HG03342 (cell line): ENCODE data around the gene LRRC37A.
"Not testable (repeated sequence)": the region's sequence is repeated elsewhere in the genome, so short reads cannot be mapped to it uniquely, and the experiment has no call there.

ENCODE experiments used
- ATAC-seq: cut with Tn5 transposase; IDR thresholded peaks from one replicate; pipeline ENCODE4 v1.9.1; 2021; ENCODE audit warnings: mild to moderate bottlenecking, moderate library complexity; ENCODE audit not compliant: unreplicated experiment

Gene LRRC37A

GRCh38 chr17:46294831-46295230, at the start of gene LRRC37A:
Gene LRRC37A, plus strand, starts transcription at chr17:46295131. Its CDS starts 3 bp downstream, at chr17:46295134.
- ATAC-seq: not testable (repeated sequence)

DNA sequence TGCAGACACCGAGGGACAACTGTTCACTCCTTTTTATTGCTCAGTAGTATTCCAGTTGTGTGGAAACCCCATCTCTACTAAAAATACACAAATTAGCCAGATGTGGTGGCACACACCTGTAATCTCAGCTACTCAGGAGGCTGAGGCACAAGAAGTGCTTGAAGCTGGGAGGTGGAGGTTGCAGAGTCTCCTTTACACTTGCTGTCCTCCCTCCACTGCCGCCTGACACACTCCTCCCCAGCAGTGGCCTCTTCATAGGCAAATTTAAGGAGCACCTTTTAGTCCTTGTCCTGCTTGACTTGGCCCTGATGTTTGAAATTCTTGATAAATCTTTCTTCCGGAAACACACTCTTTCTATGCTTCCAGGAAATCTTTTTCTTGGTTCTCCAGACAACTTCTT, 45.8 kb upstream of the LRRC37A start:
- ATAC-seq: not testable (repeated sequence)

DNA sequence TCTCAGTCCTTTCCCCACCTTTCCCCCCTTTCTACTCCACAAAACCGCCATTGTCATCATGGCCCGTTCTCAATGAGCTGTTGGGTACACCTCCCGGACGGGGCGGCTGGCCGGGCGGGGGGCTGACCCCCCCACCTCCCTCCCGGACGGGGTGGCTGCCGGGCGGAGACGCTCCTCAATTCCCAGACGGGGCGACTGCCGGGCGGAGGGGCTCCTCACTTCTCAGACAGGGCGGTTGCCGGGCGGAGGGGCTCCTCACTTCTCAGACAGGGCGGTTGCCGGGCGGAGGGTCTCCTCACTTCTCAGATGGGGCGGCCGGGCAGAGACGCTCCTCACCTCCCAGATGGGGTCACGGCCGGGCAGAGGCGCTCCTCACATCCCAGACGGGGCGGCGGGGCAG, 42.1 kb upstream of the LRRC37A start:
- ATAC-seq: not testable (repeated sequence)

- ATAC-seq: not testable (repeated sequence)
Observed at GRCh38 chr17:46253722-46254121, 41.2 kb upstream of the LRRC37A start.

DNA sequence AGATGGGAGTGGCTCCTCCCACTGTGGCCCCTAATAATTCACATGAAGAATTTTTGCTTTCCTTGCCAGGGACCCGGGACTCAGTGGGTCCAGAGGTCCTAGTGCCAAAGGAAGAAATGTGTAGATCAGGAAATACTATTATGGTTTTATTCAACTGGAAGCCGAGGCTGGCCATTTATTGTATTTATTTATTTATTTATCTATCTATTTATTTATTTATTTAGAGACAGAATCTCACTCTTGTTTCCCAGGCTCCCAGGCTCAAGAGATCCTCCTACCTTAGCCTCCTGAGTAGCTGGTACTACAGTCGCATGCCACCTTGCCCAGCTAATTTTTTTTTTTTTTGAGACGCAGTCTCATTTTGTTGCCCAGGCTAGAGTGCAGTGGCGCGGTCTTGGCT, 40.7 kb upstream of the LRRC37A start:
- ATAC-seq: not testable (repeated sequence)

DNA sequence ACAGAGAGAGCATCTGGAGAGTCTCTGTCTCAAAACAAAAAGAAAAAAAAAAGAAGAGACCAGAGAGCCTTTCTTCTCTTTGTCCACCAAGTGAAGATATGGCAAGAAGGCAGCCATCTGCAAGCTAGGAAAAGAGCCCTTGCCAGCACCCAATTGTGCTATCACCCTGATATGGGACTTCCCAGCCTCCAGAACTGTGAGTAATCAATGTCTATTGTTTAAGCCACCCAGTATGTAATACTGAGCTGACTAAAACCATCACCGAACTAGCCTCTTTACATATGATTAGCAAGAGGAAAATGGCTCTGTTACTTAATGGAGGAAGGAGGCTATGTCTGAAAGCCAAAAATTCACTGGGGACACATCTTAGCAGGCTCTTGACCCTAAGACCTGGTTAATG, 38.6 kb upstream of the LRRC37A start:
- ATAC-seq: not testable (repeated sequence)

DNA sequence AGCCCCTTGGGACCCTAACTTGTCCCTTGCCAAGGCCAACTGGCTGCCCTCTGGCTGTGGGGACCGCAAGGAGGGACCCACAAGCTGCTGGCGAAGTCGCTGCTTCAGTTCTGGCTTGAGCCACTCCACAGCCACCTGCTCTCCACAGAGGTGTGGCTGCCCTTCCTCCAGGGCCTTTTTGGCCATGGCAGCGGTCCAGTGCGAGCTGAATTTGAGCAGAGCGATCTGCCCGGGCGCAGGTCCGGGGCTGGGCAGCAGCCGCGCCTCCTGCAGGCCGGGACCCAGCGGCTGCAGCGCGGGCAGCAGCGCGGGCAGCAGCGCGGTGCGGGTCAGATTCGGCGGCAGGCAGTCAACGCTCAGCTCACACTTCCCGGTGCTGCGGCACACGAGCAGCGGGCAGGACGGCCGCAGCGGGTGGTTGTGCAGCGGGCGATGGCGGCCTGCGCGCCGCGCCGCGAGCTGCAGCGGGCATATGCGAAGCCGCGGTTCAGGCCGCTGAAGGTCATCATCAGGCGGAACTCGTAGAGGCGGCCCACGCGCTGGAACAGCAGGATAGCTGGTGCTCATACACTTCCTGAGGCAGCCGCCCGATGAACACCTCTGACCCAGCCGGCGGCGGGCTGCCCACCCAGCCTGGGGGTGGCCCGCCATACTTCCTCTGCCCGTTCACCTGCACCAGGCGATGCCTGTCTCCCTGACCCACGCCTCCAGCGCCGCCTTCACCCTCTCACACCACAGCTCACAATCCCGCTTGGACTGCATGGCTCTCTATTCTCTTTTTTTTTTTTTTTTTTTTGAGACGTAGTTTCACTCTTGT, 34.9 kb upstream of the LRRC37A start:
- ATAC-seq: not testable (repeated sequence)

GRCh38 chr17:46262271-46262670, 32.7 kb upstream of the LRRC37A start:
- no peak for ATAC-seq

- no peak for ATAC-seq
Observed at GRCh38 chr17:46264456-46265198, 30.3 kb upstream of the LRRC37A start.

- not testable (repeated sequence) for ATAC-seq
Observed at GRCh38 chr17:46266063-46266655, 28.8 kb upstream of the LRRC37A start.

GRCh38 chr17:46266656-46267544, 28.0 kb upstream of the LRRC37A start:
- ATAC-seq: peak; percentile 75

DNA sequence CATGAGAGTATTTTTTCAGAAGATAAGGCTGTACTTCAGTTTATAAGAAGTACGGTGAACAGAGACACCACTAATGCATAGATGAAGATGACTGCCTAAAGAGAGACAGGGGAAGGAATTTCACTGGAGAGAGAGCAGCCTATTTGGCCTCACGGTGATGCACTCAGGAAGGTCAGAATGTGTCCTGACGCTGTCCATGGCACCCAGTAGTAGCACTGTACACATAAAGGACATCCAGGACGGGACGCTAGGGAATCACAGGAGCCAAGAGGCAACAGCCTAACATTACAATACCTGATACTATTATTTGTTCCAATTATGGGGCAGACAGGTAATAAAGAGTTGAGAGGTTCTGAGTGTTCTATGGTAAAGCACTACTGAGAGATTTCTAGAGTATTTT, 24.9 kb upstream of the LRRC37A start:
- no peak for ATAC-seq

GRCh38 chr17:46273541-46274236, 21.2 kb upstream of the LRRC37A start:
- no peak for ATAC-seq

DNA sequence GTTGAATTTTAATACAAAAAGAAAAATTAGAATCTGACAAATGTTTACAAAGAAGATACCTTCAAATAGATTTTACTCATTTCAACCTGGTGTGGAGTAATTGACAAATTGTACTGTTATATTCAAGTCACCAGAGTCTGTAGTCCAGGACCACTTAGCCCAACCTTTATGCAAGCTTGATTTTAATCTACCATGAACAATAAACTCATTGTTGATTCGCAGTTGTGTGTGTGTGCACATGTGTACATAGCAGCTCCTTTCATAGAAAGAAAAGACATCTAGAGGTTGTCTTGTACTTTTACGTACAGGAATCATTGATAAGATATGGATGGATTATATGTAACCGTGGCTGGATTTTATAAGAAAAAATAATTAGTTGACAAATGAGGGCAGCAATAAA, 20.7 kb upstream of the LRRC37A start:
- no peak for ATAC-seq

DNA sequence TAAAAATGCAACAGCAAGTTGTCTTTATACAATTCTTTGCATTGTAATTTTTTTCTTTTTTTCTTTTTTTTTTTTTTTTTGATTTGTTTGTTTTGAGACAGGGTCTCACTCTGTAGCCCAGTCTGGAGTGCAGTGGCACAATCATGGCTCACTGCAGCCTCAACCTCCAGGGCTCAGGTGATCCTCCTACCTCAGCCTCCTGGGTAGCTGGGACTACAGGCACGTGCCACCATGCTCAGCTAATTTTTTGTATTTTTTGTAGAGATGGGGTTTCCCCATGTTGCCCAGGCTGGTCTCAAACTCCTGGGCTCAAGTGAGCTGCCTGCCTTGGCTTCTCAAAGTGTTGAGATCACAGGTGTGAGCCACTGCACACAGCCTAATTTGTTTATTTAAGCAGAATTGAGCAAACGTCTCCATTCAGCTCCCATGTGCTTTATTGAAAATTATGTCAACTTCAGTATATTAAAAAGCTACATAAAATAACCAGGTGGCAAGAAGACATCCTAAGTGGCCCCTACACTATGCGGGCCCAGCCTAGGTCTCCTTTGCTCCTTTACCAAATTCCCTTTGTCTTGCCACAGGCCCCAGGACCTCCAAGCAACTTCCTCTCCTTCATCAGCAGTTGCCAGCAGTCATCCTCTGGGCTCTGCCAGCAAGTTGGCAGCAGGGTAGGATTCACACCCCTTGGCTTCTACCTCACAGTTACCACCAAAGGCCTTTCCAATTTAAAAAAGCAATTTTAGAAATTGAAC, 18.0 kb upstream of the LRRC37A start:
- not testable (repeated sequence) for ATAC-seq

GRCh38 chr17:46281336-46281735, 13.6 kb upstream of the LRRC37A start:
- not testable (repeated sequence) for ATAC-seq

DNA sequence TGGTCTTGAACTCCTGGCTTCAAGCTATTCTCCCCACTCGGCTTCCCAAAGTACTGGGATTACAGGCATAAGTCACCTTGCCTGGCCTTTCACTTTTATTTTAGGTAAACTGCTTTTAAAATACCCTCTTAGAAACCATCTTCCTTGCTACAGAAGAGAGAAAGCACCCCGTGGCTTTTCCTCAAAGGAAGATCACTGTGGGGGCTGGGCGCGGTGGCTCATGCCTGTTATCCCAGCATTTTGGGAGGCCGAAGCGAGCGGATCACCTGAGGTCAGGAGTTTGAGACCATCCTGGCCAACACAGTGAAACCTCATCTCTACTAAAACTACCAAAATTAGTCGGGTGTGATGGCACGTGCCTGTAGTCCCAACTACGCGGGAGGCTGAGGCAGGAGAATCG, 12.3 kb upstream of the LRRC37A start:
- ATAC-seq: not testable (repeated sequence)

- not testable (repeated sequence) for ATAC-seq
Observed at GRCh38 chr17:46284467-46284866, 10.5 kb upstream of the LRRC37A start.

DNA sequence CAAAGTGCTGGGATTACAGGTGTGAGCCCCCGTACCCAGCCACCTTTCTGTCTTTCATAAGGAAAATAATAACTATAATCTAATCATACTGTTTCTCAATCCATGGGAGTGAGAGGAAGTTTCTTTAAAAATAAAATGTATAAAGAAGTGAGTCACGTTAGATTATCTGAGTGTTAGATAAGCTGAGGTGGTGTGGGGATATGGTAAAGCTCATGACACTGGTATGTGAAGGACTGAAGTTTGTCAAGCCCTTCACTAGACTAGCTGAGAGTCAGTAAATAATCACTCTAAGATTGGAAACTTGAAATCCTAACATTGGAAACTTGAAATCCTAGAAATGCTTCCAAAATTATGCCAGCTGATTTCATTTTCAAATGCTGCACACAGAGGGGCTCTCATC, 9.4 kb upstream of the LRRC37A start:
- ATAC-seq: not testable (repeated sequence)
